ENCODE data around the gene TTLL1.
"Not testable (repeated sequence)": the region's sequence is repeated elsewhere in the genome, so short reads cannot be mapped to it uniquely, and the experiment has no call there.

TTLL1 gene

GRCh38 chr22:43013355-43014315, 75.6 kb downstream of the TTLL1 start:
- DNase-seq (ENCODE audit: low spot score) = no peak

- DNase-seq (ENCODE audit: low spot score) = no peak
Measured at GRCh38 chr22:43012390-43012789, 76.8 kb downstream of the TTLL1 start.

- DNase-seq (ENCODE audit: low spot score) = no peak
Measured at GRCh38 chr22:43011079-43011478, 78.1 kb downstream of the TTLL1 start.

- DNase-seq (ENCODE audit: low spot score) = no peak
Measured at GRCh38 chr22:43009444-43009843, 79.7 kb downstream of the TTLL1 start.

GRCh38 chr22:43008921-43009320, 80.3 kb downstream of the TTLL1 start:
- DNase-seq (ENCODE audit: low spot score) = no peak

GRCh38 chr22:43008509-43008908, 80.7 kb downstream of the TTLL1 start:
- no peak for DNase-seq (ENCODE audit: low spot score)

GRCh38 chr22:43007519-43008102, 81.6 kb downstream of the TTLL1 start:
- DNase-seq (ENCODE audit: low spot score) = no peak

- no peak for DNase-seq (ENCODE audit: low spot score)
Measured at GRCh38 chr22:43006753-43007152, 82.4 kb downstream of the TTLL1 start.

- DNase-seq (ENCODE audit: low spot score) = no peak
Measured at GRCh38 chr22:43006016-43006505, 83.1 kb downstream of the TTLL1 start.

GRCh38 chr22:43005106-43005505, 84.1 kb downstream of the TTLL1 start:
- DNase-seq (ENCODE audit: low spot score) = no peak

GRCh38 chr22:43004362-43005035, 84.7 kb downstream of the TTLL1 start:
- no peak for DNase-seq (ENCODE audit: low spot score)

- DNase-seq (ENCODE audit: low spot score) = no peak
Measured at GRCh38 chr22:43002202-43002586, 87.0 kb downstream of the TTLL1 start.

GRCh38 chr22:43001271-43002201, 87.7 kb downstream of the TTLL1 start:
- DNase-seq (ENCODE audit: low spot score) = no peak

GRCh38 chr22:43000441-43001175, 88.6 kb downstream of the TTLL1 start:
- no peak for DNase-seq (ENCODE audit: low spot score)

GRCh38 chr22:42997582-42998090, 91.6 kb downstream of the TTLL1 start:
- DNase-seq (ENCODE audit: low spot score) = no peak

- no peak for DNase-seq (ENCODE audit: low spot score)
Measured at GRCh38 chr22:42996646-42997365, 92.4 kb downstream of the TTLL1 start.

GRCh38 chr22:42995654-42996053, 93.5 kb downstream of the TTLL1 start:
- not testable (repeated sequence) for DNase-seq (ENCODE audit: low spot score)

GRCh38 chr22:42994917-42995562, 94.2 kb downstream of the TTLL1 start:
- DNase-seq (ENCODE audit: low spot score) = peak; percentile 67

- no peak for DNase-seq (ENCODE audit: low spot score)
Measured at GRCh38 chr22:42994276-42994916, 94.8 kb downstream of the TTLL1 start.
